PFSK-1 (cell line): ENCODE measurements around the gene NBEAL2.

Experiments used
- FOXP2 ChIP-seq: optimal IDR thresholded peaks from 2 replicates; pipeline ENCODE3; 2011; ENCODE audit warnings: borderline replicate concordance, control low read depth, inconsistent platforms; ENCODE audit not compliant: insufficient read depth; ENCODE audit errors: extremely low read length, extremely low read depth
- POLR2AphosphoS5 ChIP-seq: IDR thresholded peaks from 2 replicates; pipeline ENCODE4 v1.6.1; 2012; ENCODE audit warnings: low read depth, mild to moderate bottlenecking, control low read depth, low read length, moderate library complexity
- SIN3A ChIP-seq: IDR thresholded peaks from 2 replicates; pipeline ENCODE4 v1.6.1; 2012; ENCODE audit warnings: mild to moderate bottlenecking, low read length, moderate library complexity, borderline replicate concordance; ENCODE audit not compliant: insufficient read depth
- TF ChIP-seq, protein P1 (sequence below), 2 experiments: IDR thresholded peaks; 2 replicates each; pipeline versions ENCODE4 v1.6.1 to v1.8.0; 2011 to 2012; ENCODE audit warnings: low read depth in 2 of 2, low read length in 2 of 2, control low read depth in 1 of 2, inconsistent platforms in 1 of 2, mild to moderate bottlenecking in 1 of 2, moderate library complexity in 1 of 2; ENCODE audit not compliant: insufficient read depth in 1 of 2

- TF ChIP-seq, protein P1, sequence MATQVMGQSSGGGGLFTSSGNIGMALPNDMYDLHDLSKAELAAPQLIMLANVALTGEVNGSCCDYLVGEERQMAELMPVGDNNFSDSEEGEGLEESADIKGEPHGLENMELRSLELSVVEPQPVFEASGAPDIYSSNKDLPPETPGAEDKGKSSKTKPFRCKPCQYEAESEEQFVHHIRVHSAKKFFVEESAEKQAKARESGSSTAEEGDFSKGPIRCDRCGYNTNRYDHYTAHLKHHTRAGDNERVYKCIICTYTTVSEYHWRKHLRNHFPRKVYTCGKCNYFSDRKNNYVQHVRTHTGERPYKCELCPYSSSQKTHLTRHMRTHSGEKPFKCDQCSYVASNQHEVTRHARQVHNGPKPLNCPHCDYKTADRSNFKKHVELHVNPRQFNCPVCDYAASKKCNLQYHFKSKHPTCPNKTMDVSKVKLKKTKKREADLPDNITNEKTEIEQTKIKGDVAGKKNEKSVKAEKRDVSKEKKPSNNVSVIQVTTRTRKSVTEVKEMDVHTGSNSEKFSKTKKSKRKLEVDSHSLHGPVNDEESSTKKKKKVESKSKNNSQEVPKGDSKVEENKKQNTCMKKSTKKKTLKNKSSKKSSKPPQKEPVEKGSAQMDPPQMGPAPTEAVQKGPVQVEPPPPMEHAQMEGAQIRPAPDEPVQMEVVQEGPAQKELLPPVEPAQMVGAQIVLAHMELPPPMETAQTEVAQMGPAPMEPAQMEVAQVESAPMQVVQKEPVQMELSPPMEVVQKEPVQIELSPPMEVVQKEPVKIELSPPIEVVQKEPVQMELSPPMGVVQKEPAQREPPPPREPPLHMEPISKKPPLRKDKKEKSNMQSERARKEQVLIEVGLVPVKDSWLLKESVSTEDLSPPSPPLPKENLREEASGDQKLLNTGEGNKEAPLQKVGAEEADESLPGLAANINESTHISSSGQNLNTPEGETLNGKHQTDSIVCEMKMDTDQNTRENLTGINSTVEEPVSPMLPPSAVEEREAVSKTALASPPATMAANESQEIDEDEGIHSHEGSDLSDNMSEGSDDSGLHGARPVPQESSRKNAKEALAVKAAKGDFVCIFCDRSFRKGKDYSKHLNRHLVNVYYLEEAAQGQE (IDR thresholded peaks at IDR 0.05; ENCODE audit: insufficient read depth in 1 of 2, low read depth in 2 of 2, low read length in 2 of 2), result no peak
- TF ChIP-seq FOXP2 (no peak), SIN3A (no peak), POLR2AphosphoS5 (no peak)
Observed at GRCh38 chr3:47005212-47006144, 26.0 kb downstream of the NBEAL2 start.
